ENCODE results near the gene GTF2F2.

GTF2F2 gene

DNA sequence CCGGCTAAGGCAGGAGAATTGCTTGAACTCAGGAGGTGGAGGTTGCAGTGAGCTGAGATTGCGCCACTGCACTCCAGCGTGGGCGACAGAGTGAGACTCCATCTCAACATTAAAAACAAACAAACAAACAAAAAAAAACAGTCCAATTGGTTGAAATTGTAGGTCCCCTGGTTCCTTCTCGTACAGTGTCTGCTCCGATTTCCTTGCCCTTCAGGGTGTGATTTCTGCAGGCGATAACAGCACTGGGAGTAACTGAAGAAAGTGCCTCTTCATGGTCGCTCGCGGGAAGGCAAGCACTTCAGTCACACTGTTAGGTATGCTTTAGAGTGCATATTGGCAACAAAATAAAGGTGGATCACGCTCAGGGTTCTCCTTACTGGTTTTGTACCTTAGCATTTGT, 181.0 kb downstream of the GTF2F2 start:
- DNase-seq (ENCODE audit: low read depth in 2 of 2), result no peak

DNA sequence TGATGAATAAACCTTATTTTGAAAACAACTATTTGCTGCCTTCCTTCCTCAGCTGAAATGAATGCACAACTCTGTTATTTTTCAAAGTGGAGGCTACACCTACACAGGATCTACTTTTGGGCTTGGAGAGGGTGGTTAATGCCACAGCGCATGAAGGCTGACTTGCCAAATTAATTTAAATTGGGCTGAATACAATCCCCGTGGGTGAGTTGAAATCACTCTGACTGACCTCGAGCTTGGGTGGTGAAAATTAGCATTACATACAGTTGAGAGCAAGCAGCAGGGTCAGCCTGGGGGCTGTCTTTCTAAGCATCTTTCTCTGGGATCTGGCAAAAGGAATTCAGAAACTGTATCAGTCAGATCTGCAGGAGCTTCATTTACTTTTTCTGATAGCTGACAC, 182.2 kb downstream of the GTF2F2 start:
- DNase-seq (ENCODE audit: low read depth in 2 of 2), result no peak

DNA sequence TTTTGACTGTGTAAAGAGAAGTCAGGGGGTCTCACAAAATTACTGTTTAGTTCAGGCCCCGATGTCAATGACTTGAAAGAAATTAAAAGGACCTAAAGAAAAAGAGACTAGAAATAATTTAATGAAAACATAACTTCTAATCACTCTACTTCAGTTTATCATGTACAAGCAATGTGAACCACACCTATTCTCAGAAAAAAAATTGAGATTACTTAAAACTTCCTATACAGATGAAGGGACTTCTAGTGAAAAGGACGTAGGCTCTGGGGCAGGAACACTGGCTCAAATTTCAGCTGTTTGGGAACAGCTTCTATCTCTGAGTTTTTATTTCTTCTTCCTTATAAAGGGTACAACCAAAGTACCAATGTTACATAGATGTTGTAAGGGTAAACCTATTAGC, 182.7 kb downstream of the GTF2F2 start:
- no peak for DNase-seq (ENCODE audit: low read depth in 2 of 2)

DNA sequence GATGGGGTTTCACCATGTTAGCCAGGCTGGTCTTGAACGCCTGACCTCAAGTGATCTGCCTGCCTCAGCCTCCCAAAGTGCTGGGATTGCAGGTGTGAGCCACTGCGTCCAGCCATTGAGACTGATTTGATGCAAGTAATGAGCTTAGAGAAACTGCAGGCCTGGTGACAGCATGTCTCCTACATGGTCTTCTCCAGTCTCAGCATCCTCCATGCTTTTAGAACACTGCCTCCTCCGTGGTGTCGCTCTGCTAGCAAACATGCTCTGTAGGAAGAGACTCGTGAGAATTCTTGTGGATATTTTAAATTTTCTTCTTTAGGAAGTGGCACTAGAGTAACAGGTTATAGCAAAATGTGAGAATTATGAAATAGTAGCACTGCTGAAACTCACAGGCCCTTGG, 183.6 kb downstream of the GTF2F2 start:
- DNase-seq (ENCODE audit: low read depth in 2 of 2), result no peak

DNA sequence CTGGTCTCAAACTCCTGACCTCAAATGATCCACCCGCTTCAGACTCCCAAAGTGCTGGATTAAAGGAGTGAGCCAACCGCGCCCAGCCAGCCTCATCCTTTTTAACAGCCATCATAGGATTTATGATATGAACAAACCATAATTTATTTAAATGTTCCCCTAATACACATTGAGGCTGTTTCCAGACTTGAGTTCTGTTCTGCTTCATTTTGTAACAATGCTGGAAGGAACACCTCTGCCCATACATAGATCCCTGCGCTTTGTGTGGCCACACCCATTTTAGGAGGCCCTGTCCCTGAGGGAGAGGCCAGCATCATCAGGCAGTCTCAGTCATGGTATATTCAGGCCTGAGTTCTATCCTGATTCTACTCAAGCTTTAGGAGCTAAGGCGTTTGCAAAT, 184.8 kb downstream of the GTF2F2 start:
- no peak for DNase-seq (ENCODE audit: low read depth in 2 of 2)

DNA sequence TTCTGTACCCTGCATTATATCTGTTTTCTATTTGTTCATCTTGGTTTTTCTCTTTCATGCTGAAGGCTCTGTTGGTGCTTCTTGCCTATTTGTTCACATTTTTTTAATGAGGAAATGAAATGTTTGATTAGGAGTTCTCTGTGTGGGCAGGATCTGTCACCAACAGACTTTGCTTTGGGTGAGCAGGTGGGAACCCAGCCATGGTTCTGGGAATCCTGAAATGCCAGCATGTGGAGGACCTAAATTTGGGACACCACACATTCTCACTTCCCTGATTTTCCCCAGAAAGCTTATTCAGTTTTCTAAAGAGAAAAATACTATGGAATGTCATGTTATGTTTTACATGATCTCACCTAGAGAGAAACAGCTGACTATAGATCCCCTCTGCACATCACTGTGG, 186.7 kb downstream of the GTF2F2 start:
- no peak for DNase-seq (ENCODE audit: low read depth in 2 of 2)

DNA sequence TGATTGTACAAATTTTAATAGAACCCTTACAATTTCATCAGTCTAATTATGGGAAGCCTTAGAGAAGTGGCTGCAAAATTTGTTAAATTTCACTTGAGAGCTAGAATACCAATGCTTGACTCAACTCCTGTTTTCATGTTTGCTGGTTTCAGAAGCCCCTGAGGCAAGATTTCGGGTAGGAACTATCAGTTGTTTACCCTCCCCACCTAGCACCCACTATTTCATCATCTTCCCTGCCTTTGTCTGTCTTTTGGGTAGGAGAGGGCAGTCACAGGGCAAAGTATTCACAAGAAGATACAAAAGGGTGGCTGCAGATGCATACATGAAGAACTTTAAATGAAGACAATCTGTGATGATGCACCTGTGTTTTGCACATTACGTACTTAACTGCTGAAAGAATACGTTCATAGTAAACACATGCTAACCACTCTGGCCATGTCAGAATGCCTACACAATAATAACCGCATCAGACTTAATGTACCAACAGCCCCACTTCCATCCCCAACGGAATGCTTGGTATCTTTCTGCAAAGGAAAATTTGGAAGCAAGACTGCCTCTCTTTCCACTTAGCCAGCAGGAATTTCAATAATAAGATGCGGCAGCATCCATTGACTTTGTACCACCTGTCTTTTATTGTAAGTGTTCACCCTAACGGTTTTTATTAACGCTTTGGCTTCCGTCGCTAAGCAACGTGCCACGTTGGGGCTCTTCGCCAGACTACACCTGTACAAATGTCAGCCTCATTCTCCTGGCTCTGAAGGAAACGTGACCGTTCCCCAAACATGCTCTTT, 190.2 kb downstream of the GTF2F2 start:
- DNase-seq (ENCODE audit: low read depth in 2 of 2), result no peak

DNA sequence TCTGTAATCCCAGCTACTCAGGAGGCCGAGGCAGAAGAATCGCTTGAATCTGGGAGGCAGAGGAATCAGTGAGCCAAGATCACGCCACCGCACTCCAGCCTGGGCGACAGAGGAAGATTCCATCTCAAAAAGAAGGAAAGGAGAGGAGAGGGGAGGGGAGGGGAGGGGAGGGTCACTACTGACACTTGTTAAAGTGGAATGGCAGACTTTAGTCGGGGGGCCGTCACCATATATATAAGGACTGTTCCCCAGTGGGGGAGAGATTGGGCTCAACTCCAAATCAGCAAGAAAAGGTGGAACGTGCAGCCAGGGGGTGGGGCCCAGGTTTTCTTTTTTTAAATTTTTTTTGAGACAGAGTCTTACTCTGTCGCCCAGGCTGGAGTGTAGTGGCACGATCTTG, 194.5 kb downstream of the GTF2F2 start:
- no peak for DNase-seq (ENCODE audit: low read depth in 2 of 2)

DNA sequence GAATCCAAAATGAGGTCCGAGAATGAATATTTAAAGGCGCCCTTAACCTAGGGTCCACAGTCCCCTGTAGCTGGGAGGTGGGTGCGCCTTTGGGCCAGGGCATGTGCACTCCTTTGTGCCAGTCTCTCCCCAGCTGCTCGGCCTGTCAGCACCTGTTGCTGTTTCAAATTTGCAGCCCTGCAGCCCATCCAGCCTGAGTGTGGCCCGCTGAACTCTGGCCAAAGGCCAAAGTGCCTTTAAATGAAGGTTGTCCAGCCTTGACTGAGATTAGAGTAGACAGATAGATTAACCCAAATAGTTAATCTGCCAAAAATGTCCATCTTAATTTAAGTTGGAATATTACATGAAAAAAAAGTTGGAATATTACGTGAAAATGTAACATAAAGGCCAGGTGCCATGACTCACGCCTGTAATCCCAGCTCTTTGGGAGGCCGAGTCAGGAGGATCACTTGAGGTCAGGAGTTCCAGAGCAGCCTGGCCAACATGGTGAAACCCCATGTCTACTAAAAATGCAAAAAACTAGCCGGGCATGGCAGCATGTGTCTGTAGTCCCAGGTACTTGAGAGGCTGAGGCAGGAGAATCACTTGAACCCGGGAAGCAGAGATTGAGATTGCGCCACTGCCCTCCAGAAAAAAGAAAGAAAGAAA, 195.3 kb downstream of the GTF2F2 start:
- DNase-seq (ENCODE audit: low read depth in 2 of 2), result no peak

DNA sequence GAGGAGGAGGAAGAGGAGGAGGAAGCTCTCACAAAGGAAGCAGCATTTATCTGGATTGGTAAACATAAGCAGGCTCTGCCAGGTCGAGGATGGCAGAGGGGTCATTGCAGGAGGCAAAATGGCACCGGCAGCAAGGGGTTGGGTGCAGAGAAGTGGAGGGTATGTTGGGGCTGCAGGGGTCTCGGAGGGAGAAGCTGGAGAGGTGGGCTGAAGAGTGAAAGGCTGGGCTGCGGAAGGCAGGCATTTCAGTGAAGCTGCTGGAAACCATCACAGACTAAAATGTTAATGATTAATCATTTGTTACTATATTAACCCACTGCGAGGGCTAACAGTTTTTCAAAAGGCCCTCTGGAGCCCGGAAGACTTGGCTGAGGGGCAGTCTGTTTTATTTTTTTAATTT, 196.0 kb downstream of the GTF2F2 start:
- no peak for DNase-seq (ENCODE audit: low read depth in 2 of 2)

DNA sequence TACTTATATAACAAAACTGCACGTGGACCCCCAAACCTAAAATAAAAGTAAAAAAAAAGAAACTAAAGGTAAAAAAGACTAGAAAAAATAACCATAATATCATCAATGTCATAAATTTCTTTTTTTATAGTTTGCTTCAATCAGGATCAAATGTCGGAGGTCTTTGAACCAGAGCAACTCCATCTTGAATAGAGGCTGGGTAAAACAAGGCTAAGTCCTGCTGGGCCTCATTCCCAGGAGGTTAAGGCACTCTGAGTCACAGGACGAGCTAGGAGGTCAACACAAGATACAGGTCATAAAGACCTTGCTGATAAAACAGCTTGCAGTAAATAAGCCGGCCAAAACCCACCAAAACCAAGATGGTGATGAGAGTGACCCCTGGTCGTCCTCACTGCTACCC, 196.7 kb downstream of the GTF2F2 start:
- DNase-seq (ENCODE audit: low read depth in 2 of 2), result no peak

DNA sequence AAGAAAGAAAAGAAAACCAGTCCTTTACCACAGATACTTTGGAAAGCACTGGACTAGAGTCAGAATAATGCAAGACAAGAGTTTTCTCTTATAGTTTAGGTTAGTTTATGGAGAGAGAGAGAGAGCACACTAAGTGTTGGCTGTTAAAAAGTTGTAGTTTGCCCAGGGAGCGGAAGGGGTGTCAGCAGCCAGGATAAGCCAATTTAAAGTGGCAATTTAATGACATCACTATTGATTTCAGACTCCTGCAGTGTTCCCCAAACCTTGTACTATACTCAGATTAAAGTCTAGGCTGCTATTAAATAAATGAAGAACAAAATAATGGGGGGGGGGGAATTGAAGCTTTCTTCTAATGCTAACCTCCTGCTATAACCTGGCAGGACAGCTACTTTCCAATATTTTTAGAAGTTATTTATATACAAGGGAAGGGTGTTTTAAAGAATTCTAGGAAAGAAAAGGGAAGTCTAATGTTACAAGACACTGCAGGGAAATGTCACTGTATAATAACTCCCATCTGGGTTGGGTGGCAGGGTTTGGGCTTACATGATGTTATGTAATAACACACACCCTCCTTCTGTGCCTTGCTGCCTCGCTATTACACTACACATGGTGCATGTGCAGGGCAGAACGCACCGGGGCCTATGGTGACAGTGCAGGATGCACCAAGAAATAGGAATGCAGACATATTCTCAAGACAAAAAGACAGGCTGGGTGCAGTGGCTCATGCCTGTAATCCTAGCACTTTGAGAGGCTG, 200.7 kb downstream of the GTF2F2 start:
- no peak for DNase-seq (ENCODE audit: low read depth in 2 of 2)

DNA sequence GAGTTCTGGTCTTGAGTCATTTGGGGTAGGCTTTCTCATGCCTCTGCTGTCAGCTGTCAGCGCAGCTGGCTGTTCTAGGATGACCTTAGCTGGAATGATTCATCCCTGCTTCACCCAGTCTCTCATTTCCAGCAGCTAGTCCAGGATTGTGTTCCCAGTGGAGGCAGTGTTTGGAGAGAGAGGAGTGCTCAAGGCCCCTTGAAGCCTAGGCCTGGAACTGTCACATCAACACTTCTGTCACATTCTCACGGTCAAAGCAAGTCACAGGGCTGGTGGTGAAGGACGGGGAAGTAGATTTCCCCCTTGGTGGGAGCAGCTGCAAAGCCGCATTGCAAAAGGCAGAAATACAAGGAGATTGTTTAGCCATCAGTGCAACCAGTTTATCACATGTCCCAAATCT, 205.5 kb downstream of the GTF2F2 start:
- no peak for DNase-seq (ENCODE audit: low read depth in 2 of 2)

DNA sequence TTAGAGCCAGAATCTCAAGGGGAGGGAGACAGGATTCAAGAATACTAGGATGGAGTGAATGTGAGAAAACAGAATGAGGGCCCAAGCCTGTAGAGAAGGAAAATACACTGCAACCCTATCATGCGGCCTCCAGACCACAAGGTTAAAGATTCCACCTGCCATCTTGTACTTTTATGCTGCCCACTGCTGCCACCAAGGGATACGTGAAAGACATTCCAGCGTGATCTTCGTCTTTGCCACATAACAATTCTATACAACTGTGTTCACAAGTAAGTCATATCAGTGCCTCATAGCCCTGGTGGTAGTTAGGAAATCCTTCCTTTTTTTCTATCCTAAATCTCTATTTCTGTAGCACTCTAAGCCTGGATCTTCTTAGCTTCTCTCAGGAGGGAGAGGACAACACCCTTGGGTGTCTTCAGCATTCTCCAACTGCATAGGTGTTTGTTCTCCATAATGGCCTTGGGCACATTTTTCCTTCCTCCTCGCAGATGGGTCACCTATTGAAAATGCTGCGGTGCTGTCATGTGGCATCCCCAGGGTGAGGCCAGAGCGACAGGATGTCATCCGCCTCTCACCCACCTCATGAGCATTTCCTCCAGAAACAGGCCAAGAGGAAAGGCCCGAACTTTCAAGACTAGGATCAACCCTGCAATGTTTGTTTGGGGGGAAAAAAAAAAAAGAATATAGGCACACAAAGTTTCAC, 207.1 kb downstream of the GTF2F2 start:
- no peak for DNase-seq (ENCODE audit: low read depth in 2 of 2)

DNA sequence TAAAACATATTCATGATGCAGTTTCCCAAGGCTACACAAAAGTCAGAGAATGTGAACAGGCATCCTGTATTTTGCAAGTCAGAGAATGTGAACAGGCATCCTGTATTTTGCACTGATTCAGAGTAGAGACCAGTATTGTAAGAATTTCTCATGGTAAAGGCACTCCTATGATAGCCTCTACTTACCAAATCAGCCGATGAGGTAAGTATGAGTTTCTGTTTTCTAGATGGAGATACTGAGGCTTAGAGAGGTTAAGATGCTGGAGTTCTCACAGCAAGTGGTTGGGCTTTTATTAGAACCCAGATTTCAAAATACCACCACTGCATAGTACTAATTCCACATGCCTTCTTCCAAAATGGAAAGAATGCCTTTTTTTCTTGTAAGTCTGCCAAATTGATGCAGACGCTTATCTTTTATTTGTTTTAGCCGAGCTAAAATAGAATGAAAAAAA, 208.4 kb downstream of the GTF2F2 start:
- no peak for DNase-seq (ENCODE audit: low read depth in 2 of 2)

DNA sequence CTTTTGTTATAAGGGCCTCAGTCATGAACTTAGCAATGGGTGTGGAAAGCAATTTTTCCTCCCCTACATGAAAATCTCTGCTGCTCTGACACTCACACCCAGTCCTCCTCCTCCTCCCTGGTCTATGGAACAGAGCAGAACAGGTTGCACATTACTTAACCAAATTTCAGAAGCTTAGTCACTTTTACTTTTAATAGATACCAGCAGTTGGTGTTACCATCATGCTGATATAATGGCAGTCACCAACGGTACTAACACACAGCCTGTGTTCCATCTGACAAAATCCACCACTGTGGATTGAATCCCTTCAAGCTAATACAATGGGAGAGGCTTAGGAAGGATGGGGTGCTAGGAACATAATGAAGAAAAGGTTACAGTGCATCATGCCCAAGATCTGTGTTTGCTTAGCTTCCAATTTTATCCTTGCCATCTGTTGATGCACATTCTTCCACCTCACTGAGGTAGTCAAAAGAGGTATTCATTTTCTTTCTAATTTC, 210.9 kb downstream of the GTF2F2 start:
- no peak for DNase-seq (ENCODE audit: low read depth in 2 of 2)

DNA sequence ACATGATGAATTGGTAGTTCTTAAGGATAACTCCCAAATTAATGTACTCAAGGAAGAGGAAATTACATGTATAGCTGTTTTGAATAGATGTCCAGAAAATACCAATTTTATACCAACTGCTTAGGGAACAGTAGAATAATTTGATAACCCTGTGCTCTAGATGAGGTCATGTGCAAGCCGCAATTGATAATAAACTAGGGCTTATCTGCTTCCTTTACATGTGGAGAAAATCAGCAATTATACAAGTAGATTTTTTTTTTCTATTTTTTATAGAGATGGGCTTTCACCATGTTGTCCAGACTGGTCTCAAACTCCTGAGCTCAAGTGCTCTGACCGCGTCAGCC, 211.4 kb downstream of the GTF2F2 start:
- DNase-seq (ENCODE audit: low read depth in 2 of 2), result no peak

DNA sequence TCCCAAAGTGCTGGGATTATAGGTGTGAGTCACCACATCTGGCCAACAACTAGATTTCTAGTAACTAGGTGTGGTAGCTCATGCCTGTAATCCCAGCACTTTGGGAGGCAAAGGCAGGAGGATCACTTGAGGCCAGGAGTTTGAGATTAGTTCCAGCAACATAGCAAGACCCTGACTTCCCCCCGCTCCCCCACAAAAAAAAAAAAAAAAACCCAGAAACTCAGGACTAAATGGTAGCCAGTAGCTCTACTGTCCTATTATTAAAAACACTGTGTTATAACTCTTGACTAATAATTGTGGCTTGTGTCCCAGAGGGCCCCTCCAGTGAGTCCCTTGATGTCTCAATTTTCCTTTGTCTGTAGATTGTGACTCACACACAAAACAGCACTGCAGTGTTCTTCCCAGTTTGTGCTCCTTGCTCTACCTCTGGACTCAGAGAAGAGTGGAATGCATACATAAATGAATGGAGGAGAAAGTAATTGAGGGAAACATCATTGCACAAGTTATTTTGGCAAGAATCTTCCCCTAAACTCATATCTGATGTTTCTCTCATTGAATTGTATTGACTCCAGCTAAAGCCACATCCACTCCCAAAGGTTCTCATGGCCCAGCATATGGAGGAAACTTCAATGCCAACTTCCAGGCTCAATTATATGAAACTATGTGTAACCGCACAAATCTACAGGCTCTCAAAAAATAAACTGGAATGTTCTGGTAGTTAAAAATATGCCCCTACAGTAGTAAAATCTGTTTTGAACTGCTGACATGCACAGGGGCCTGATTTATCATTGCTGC, 211.9 kb downstream of the GTF2F2 start:
- no peak for DNase-seq (ENCODE audit: low read depth in 2 of 2)

DNA sequence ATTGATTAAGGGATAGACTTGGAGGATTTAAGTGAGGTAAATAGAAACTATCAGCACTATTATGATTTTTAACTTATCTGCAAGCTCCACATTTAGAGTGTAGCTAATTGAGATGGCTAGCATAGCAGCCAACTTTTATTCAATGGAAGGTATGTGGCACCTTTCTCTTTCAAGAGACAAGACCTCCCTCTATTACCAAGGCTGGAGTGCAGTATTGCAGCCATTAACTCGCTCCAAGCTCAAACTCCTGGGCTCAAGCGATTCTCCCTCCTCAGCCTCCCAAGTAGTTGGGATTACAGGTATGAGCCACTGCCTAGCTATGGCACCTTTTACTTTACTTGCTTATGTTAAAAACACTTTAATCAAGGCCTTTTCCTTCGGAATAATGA, 212.5 kb downstream of the GTF2F2 start:
- DNase-seq (ENCODE audit: low read depth in 2 of 2), result no peak

DNA sequence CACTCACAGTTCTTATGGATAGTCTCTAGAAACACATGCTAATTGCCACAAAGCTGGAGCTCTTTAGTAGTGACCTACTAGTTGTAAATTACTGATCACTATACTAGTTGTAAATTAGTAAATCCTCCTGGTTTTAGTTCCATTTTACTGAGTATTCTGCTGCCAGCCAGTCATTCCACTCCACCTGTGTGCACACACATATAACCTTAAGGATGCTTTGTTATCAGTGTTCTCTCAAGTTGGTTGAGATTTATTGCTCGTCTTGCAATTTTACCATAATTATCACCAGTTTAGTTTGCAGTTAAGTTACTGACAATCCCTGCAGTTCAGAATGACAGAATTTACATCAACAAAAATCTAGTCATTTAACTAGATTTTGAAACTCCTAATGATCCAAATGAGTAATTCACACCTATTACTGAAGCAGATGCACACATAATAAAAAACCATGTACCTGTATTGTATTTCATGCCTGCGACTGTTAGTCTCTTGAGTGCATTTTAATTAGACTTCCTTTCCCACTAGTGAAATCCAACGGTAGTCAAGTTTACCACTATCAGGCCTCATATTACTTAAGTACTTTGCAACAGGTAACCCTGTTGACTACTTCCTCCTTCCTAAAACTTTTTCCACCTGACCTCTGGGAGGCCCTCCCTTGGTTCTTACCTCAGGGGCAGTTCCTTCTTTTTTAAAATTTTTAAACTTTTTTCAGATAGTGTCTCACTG, 213.1 kb downstream of the GTF2F2 start:
- DNase-seq (ENCODE audit: low read depth in 2 of 2), result no peak

Measured in stimulated activated CD8-positive, alpha-beta memory T cell treated with anti-CD3 and anti-CD28 coated beads, Interleukin-15, amount 100 ng/mL, for 4 hours (primary cell).